ENCODE results near the gene HSD17B11. TPM values are rescaled to one million over a fixed set of nuclear protein-coding genes. Genes with fewer than 3 reads are reported as not detected.
"Not testable (repeated sequence)": the region's sequence is repeated elsewhere in the genome, so short reads cannot be mapped to it uniquely, and the experiment has no call there.

Gene HSD17B11
- total and polyA plus RNA-seq, 2 donors (not counting 1 experiment from before 2014, with no cell fraction given): 26.5 to 62.2 TPM

DNA sequence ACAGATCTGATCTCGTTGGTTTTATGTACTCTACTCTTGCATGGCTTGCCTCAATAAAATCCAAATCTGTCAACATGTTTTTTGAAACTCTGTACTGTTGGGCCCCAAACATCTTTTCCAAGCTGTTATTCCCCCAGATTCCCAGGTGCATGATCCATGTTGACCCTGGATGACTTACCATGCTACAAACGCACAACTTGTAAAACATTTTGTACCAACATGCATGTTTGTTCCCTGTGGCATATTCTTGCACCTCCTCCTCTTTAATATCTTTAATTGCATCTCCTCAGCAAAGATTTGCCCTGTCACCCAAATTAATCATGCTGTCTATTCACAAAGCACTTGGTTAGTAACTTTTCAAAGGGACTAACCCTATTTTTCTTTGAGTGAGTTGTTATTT is 92.6 kb downstream of the HSD17B11 start:
- TF ChIP-seq EZH2 (IDR thresholded peaks at IDR 0.05; ENCODE audit: borderline replicate concordance, insufficient read depth, low read depth, low read length, poor library complexity, severe bottlenecking): no peak
- TF ChIP-seq, protein P1, sequence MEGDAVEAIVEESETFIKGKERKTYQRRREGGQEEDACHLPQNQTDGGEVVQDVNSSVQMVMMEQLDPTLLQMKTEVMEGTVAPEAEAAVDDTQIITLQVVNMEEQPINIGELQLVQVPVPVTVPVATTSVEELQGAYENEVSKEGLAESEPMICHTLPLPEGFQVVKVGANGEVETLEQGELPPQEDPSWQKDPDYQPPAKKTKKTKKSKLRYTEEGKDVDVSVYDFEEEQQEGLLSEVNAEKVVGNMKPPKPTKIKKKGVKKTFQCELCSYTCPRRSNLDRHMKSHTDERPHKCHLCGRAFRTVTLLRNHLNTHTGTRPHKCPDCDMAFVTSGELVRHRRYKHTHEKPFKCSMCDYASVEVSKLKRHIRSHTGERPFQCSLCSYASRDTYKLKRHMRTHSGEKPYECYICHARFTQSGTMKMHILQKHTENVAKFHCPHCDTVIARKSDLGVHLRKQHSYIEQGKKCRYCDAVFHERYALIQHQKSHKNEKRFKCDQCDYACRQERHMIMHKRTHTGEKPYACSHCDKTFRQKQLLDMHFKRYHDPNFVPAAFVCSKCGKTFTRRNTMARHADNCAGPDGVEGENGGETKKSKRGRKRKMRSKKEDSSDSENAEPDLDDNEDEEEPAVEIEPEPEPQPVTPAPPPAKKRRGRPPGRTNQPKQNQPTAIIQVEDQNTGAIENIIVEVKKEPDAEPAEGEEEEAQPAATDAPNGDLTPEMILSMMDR (IDR thresholded peaks at IDR 0.05): no peak
- DNase-seq (no peak), ATAC-seq (ENCODE audit: low read depth) (no peak)
- Histone ChIP-seq H3K9ac (ENCODE audit: low read length) (no peak overlapping the region), H2AFZ (ENCODE audit: insufficient read depth, low read depth, low read length, poor library complexity, severe bottlenecking) (no peak overlapping the region), H3K9me3 (ENCODE audit: control extremely low read depth in 1 of 3, control insufficient read depth in 2 of 3, insufficient read depth in 1 of 3, low read length in 2 of 3) (peaks cover 0 to 4% (median 2%) of the 10 kb centered on the region in 3 donors), H3K79me2 (ENCODE audit: control insufficient read depth, insufficient read depth, low read length) (no peaks in the 10 kb centered on the region), H3K4me1 (ENCODE audit: control insufficient read depth in 2 of 2, insufficient read depth in 2 of 2, low read length in 2 of 2) (no peaks in the 10 kb centered on the region), H3K27ac (ENCODE audit: low read length in 2 of 2) (no peak overlapping the region), H3K27me3 (replicated peaks in 1 of 4; ENCODE audit: control extremely low read depth in 1 of 4, control insufficient read depth in 3 of 4, insufficient read depth in 4 of 4, low read length in 3 of 4) (no peaks in the 10 kb centered on the region), H3K36me3 (replicated peaks in 1 of 2; ENCODE audit: control extremely low read depth in 1 of 2, control insufficient read depth in 1 of 2, extremely low read depth in 1 of 2, insufficient read depth in 2 of 2, low read length in 1 of 2) (no peaks in the 10 kb centered on the region), H4K20me1 (ENCODE audit: control insufficient read depth, insufficient read depth, low read length, poor library complexity, severe bottlenecking) (no peaks in the 10 kb centered on the region), H3K4me3 (ENCODE audit: control extremely low read depth in 1 of 5, extremely low read depth in 1 of 5, insufficient read depth in 1 of 5, low read depth in 2 of 5, low read length in 4 of 5) (no peak overlapping the region), H3K4me2 (replicated peaks; ENCODE audit: low read depth, low read length, poor library complexity, severe bottlenecking) (no peak overlapping the region)
- Mint-ChIP-seq H3K27ac (no peak overlapping the region), H3K27me3 (no peaks in the 10 kb centered on the region), H3K4me3 (no peak overlapping the region), H3K9me3 (ENCODE audit: insufficient read depth) (peaks cover 4% of the 10 kb centered on the region), H3K4me1 (no peaks in the 10 kb centered on the region)
- WGBS (ENCODE audit: insufficient coverage): 89% methylated on average over 2 of the region's 2 CpGs
- ChIA-PET POLR2A (no interaction called here), CTCF (no interaction called here)
- intact Hi-C loops (cut with micrococcal nuclease): no loop called here

DNA sequence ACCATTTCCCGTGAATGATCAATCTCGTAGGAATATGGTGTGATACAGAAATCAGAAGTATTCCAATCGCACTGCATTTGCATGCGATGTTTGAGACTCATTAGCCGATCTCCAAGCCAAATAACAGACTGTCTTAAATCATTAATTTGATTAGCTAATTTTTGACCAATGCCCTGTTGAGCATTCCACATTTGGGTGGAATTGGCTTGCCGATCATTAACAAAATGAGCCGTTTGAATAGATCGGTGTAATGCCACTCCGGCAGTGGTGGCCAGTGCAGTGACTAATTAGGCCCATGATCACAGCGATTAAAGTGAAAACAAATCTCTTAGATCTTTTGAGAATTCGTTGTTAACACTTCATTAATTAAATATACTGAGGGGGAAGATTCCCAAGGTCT is 96.1 kb downstream of the HSD17B11 start:
- 100% methylated on average over 3 of the region's 11 CpGs for WGBS (ENCODE audit: insufficient coverage)
- H3K27me3 ChIP-seq (replicated peaks in 1 of 4; ENCODE audit: control extremely low read depth in 1 of 4, control insufficient read depth in 3 of 4, insufficient read depth in 4 of 4, low read length in 3 of 4); H3K4me2 ChIP-seq (replicated peaks; ENCODE audit: low read depth, low read length, poor library complexity, severe bottlenecking); H3K9me3 ChIP-seq (ENCODE audit: control extremely low read depth in 1 of 3, control insufficient read depth in 2 of 3, insufficient read depth in 1 of 3, low read length in 2 of 3); H3K4me3 ChIP-seq (ENCODE audit: control extremely low read depth in 1 of 5, extremely low read depth in 1 of 5, insufficient read depth in 1 of 5, low read depth in 2 of 5, low read length in 4 of 5); H3K79me2 ChIP-seq (ENCODE audit: control insufficient read depth, insufficient read depth, low read length); H3K9me3 Mint-ChIP-seq (ENCODE audit: insufficient read depth); H3K27me3 Mint-ChIP-seq; H3K27ac Mint-ChIP-seq; H3K36me3 ChIP-seq (replicated peaks in 1 of 2; ENCODE audit: control extremely low read depth in 1 of 2, control insufficient read depth in 1 of 2, extremely low read depth in 1 of 2, insufficient read depth in 2 of 2, low read length in 1 of 2); CTCF ChIA-PET; H3K9ac ChIP-seq (ENCODE audit: low read length); intact Hi-C loops (cut with micrococcal nuclease); POLR2A ChIA-PET; H3K4me1 ChIP-seq (ENCODE audit: control insufficient read depth in 2 of 2, insufficient read depth in 2 of 2, low read length in 2 of 2); ATAC-seq (ENCODE audit: low read depth); DNase-seq; H4K20me1 ChIP-seq (ENCODE audit: control insufficient read depth, insufficient read depth, low read length, poor library complexity, severe bottlenecking); H3K27ac ChIP-seq (ENCODE audit: low read length in 2 of 2); H3K4me3 Mint-ChIP-seq; H2AFZ ChIP-seq (ENCODE audit: insufficient read depth, low read depth, low read length, poor library complexity, severe bottlenecking); H3K4me1 Mint-ChIP-seq: not testable (repeated sequence)

- not testable (repeated sequence) for H3K4me1 Mint-ChIP-seq; H3K4me3 Mint-ChIP-seq; H3K4me3 ChIP-seq (ENCODE audit: control extremely low read depth in 1 of 5, extremely low read depth in 1 of 5, insufficient read depth in 1 of 5, low read depth in 2 of 5, low read length in 4 of 5)
These were observed 97.1 kb downstream of the HSD17B11 start for GRCh38 chr4:87293889-87294288.

More at GRCh38 chr4:87293889-87294288, 97.1 kb downstream of the HSD17B11 start:
- H3K9me3 ChIP-seq (ENCODE audit: control extremely low read depth in 1 of 3, control insufficient read depth in 2 of 3, insufficient read depth in 1 of 3, low read length in 2 of 3); H3K27me3 Mint-ChIP-seq; H3K27ac ChIP-seq (ENCODE audit: low read length in 2 of 2); H3K9me3 Mint-ChIP-seq (ENCODE audit: insufficient read depth); H3K4me2 ChIP-seq (replicated peaks; ENCODE audit: low read depth, low read length, poor library complexity, severe bottlenecking); H4K20me1 ChIP-seq (ENCODE audit: control insufficient read depth, insufficient read depth, low read length, poor library complexity, severe bottlenecking); H2AFZ ChIP-seq (ENCODE audit: insufficient read depth, low read depth, low read length, poor library complexity, severe bottlenecking); intact Hi-C loops (cut with micrococcal nuclease); H3K9ac ChIP-seq (ENCODE audit: low read length); H3K36me3 ChIP-seq (replicated peaks in 1 of 2; ENCODE audit: control extremely low read depth in 1 of 2, control insufficient read depth in 1 of 2, extremely low read depth in 1 of 2, insufficient read depth in 2 of 2, low read length in 1 of 2); CTCF ChIA-PET; DNase-seq; H3K79me2 ChIP-seq (ENCODE audit: control insufficient read depth, insufficient read depth, low read length); H3K4me1 ChIP-seq (ENCODE audit: control insufficient read depth in 2 of 2, insufficient read depth in 2 of 2, low read length in 2 of 2); H3K27ac Mint-ChIP-seq; POLR2A ChIA-PET; ATAC-seq (ENCODE audit: low read depth); H3K27me3 ChIP-seq (replicated peaks in 1 of 4; ENCODE audit: control extremely low read depth in 1 of 4, control insufficient read depth in 3 of 4, insufficient read depth in 4 of 4, low read length in 3 of 4): not testable (repeated sequence)
- 100% methylated on average over 1 of the region's 7 CpGs for WGBS (ENCODE audit: insufficient coverage)
